ENCODE results near the gene LARGE2. TPM values are rescaled to one million over a fixed set of nuclear protein-coding genes. Genes with fewer than 3 reads are reported as not detected.

LARGE2 gene
- total and polyA plus RNA-seq, 2 donors (not counting 3 experiments of a cell fraction or from before 2014, with no cell fraction given) = 0.06 TPM; not detected in 1

GRCh38 chr11:45928535-45929215, 6.2 kb downstream of the LARGE2 start:
- no peaks in the 10 kb centered on the region for H3K79me2 ChIP-seq (ENCODE audit: control insufficient read depth, insufficient read depth, low read length)
- ChIA-PET CTCF (no interaction called here), POLR2A (interaction anchor here (0.6 kb wide), 1 partner anchor 84 kb away, joined by 6 read pairs; no protein-coding TSS in a partner anchor)
- H3K4me2 ChIP-seq (ENCODE audit: insufficient read depth, low read length) = no peak overlapping the region
- no peaks in the 10 kb centered on the region for H4K20me1 ChIP-seq (replicated peaks; ENCODE audit: control insufficient read depth, extremely low read depth, insufficient read depth, low read length)
- TF ChIP-seq MAX (IDR thresholded peaks at IDR 0.05; ENCODE audit: insufficient read depth, insufficient read length) (no peak), GATA2 (IDR thresholded peaks at IDR 0.05; ENCODE audit: insufficient read depth, insufficient read length, low read depth, low read length) (no peak), JUN (IDR thresholded peaks at IDR 0.05; ENCODE audit: borderline replicate concordance, insufficient read depth, insufficient read length, low read depth) (no peak), CTCF (IDR thresholded peaks at IDR 0.05; ENCODE audit: extremely low read depth in 1 of 2, insufficient read depth in 1 of 2, low read depth in 1 of 2, low read length in 2 of 2) (no peak), MYC (IDR thresholded peaks at IDR 0.05; ENCODE audit: low read depth, low read length) (no peak), EZH2 (IDR thresholded peaks at IDR 0.05; ENCODE audit: borderline replicate concordance, low read depth, low read length, severe bottlenecking) (no peak), POLR2A (IDR thresholded peaks at IDR 0.05; ENCODE audit: low read depth, low read length) (no peak), POLR2AphosphoS5 (IDR thresholded peaks at IDR 0.05; ENCODE audit: insufficient read depth, low read depth, low read length) (no peak), FOS (IDR thresholded peaks at IDR 0.05; ENCODE audit: borderline replicate concordance, insufficient read depth, low read length) (no peak)
- H3K27ac ChIP-seq (ENCODE audit: insufficient read depth, low read depth, low read length) = no peak overlapping the region
- no peaks in the 10 kb centered on the region for H3K9me3 ChIP-seq (replicated peaks; ENCODE audit: control insufficient read depth, insufficient read depth, low read length)
- dilution Hi-C loops (cut with MboI; ENCODE audit: extremely low pct_ligation_motif_present, low sequenced_read_pairs) = no loop called here
- DNase-seq (ENCODE audit: low read depth, low spot score) (no peak), FAIRE-seq (no peak)
- no peak overlapping the region for H3K4me3 ChIP-seq (replicated peaks in 1 of 3; ENCODE audit: insufficient read depth in 1 of 3, low read depth in 1 of 3, low read length in 3 of 3)
- no peak overlapping the region for H3K9ac ChIP-seq (replicated peaks; ENCODE audit: extremely low read depth, insufficient read depth, low read length)
- no peak overlapping the region for H2AFZ ChIP-seq (ENCODE audit: low read depth, low read length)
- H3K36me3 ChIP-seq (ENCODE audit: control insufficient read depth in 2 of 2, extremely low read depth in 1 of 2, insufficient read depth in 2 of 2, low read length in 2 of 2) = peaks cover 0 to 13% of the 10 kb centered on the region in 2 experiments
- no TSS peak for BruUV-seq (replicated peaks)
- no peaks in the 10 kb centered on the region for H3K4me1 ChIP-seq (ENCODE audit: control insufficient read depth, extremely low read depth, insufficient read depth, low read length)
- H3K27me3 ChIP-seq (ENCODE audit: control insufficient read depth in 2 of 2, insufficient read depth in 2 of 2, low read length in 2 of 2) = peaks cover 4 to 8% of the 10 kb centered on the region in 2 experiments
- no peaks in the 10 kb centered on the region for H3K9me1 ChIP-seq (replicated peaks; ENCODE audit: control insufficient read depth, extremely low read depth, insufficient read depth, low read length)
- intact Hi-C loops (cut with micrococcal nuclease) = no loop called here

All from endothelial cell of umbilical vein (primary cell).